Trophoblast cell (in vitro differentiated cells and primary cell): ENCODE measurements around the gene TROAP.

Experiments
- DNase-seq, 2 donors: peaks; one replicate each; pipeline ENCODE4 v3.0.0-alpha.2; 2016
- H2AFZ ChIP-seq: 2 replicates; pipeline ENCODE4 v1.6.1; 2013; ENCODE audit warnings: low read length, moderate library complexity, mild to moderate bottlenecking; ENCODE audit not compliant: insufficient read depth, poor library complexity
- H2AK5ac ChIP-seq: 2 replicates; pipeline ENCODE4 v1.6.1; 2013; ENCODE audit warnings: mild to moderate bottlenecking, low read length
- H2BK120ac ChIP-seq: 2 replicates; pipeline ENCODE4 v1.6.1; 2013; ENCODE audit warnings: low read length, mild to moderate bottlenecking, moderate library complexity; ENCODE audit not compliant: insufficient read depth, poor library complexity
- H2BK12ac ChIP-seq: 2 replicates; pipeline ENCODE4 v1.6.1; 2013; ENCODE audit warnings: mild to moderate bottlenecking, low read length, moderate library complexity
- H2BK5ac ChIP-seq: 2 replicates; pipeline ENCODE4 v1.6.1; 2013; ENCODE audit warnings: low read length, low read depth, moderate library complexity, mild to moderate bottlenecking; ENCODE audit not compliant: poor library complexity
- H3K14ac ChIP-seq: 2 replicates; pipeline ENCODE4 v1.6.1; 2013; ENCODE audit warnings: mild to moderate bottlenecking, low read length
- H3K18ac ChIP-seq: 2 replicates; pipeline ENCODE4 v1.6.1; 2013; ENCODE audit warnings: mild to moderate bottlenecking, low read length
- H3K23ac ChIP-seq: 2 replicates; pipeline ENCODE4 v1.6.1; 2013; ENCODE audit warnings: low read length
- H3K27ac ChIP-seq: 2 replicates; pipeline ENCODE4 v1.5.1; 2013; ENCODE audit warnings: low read depth, mild to moderate bottlenecking, inconsistent platforms, low read length, moderate library complexity
- H3K27me3 ChIP-seq: 2 replicates; pipeline ENCODE4 v1.6.1; 2013; ENCODE audit warnings: inconsistent platforms, mild to moderate bottlenecking, low read length, moderate library complexity; ENCODE audit not compliant: insufficient read depth
- H3K36me3 ChIP-seq, 2 experiments: 1 replicate in 1 of 2; 2 replicates in 1 of 2; pipeline ENCODE4 v1.6.1; 2013; ENCODE audit warnings: low read length in 2 of 2, mild to moderate bottlenecking in 2 of 2, moderate library complexity in 1 of 2; ENCODE audit not compliant: insufficient read depth in 2 of 2, control insufficient read depth in 1 of 2
- H3K4ac ChIP-seq: 2 replicates; pipeline ENCODE4 v1.6.1; 2013; ENCODE audit warnings: low read depth, mild to moderate bottlenecking, low read length, moderate library complexity
- H3K4me1 ChIP-seq, 2 experiments: 1 replicate in 1 of 2; 2 replicates in 1 of 2; pipeline ENCODE4 v1.6.1; 2013; ENCODE audit warnings: low read length in 2 of 2, mild to moderate bottlenecking in 2 of 2, moderate library complexity in 1 of 2; ENCODE audit not compliant: insufficient read depth in 2 of 2, control insufficient read depth in 1 of 2
- H3K4me2 ChIP-seq: 2 replicates; pipeline ENCODE4 v1.6.1; 2013; ENCODE audit warnings: inconsistent platforms, mild to moderate bottlenecking, low read length, moderate library complexity
- H3K4me3 ChIP-seq: 2 replicates; pipeline ENCODE4 v1.5.1; 2013; ENCODE audit warnings: mild to moderate bottlenecking, low read depth, low read length, inconsistent platforms
- H3K79me1 ChIP-seq: one replicate; pipeline ENCODE4 v1.6.1; 2013; ENCODE audit warnings: low read length
- H3K79me2 ChIP-seq: 2 replicates; pipeline ENCODE4 v1.6.1; 2013; ENCODE audit warnings: low read length, mild to moderate bottlenecking; ENCODE audit not compliant: control insufficient read depth, insufficient read depth, poor library complexity
- H3K9ac ChIP-seq: 2 replicates; pipeline ENCODE4 v1.6.1; 2013; ENCODE audit warnings: mild to moderate bottlenecking, low read length
- H3K9me3 ChIP-seq: 2 replicates; pipeline ENCODE4 v1.6.1; 2013; ENCODE audit warnings: low read depth, mild to moderate bottlenecking, control low read depth, inconsistent platforms, low read length; ENCODE audit not compliant: insufficient read depth
- H4K12ac ChIP-seq: 2 replicates; pipeline ENCODE4 v1.6.1; 2013; ENCODE audit warnings: low read depth, mild to moderate bottlenecking, low read length, moderate library complexity
- H4K8ac ChIP-seq: 2 replicates; pipeline ENCODE4 v1.6.1; 2013; ENCODE audit warnings: low read depth, mild to moderate bottlenecking, low read length, moderate library complexity
- H4K91ac ChIP-seq: one replicate; pipeline ENCODE4 v1.6.1; 2013; ENCODE audit warnings: low read depth, mild to moderate bottlenecking, low read length, moderate library complexity
- WGBS: extraction: QIAGEN DNeasy Blood & Tissue Kit; methylation state at CpG from one replicate; pipeline ENCODE4 v1.1.7; 2013; ENCODE audit warnings: missing lambda C conversion rate; ENCODE audit not compliant: insufficient read length, insufficient coverage; ENCODE audit errors: extremely low coverage; 5-methylcytosine and 5-hydroxymethylcytosine counted together

Gene TROAP

GRCh38 chr12:49355913-49356312, 32.9 kb downstream of the TROAP start:
- no peak overlapping the region for H4K91ac ChIP-seq
- no peaks in the 10 kb centered on the region for H3K79me2 ChIP-seq
- no peak overlapping the region for H3K9ac ChIP-seq
- H3K36me3 ChIP-seq, result no peaks in the 10 kb centered on the region
- no peak overlapping the region for H3K14ac ChIP-seq
- no peak overlapping the region for H4K12ac ChIP-seq
- no peak overlapping the region for H3K18ac ChIP-seq
- H3K9me3 ChIP-seq, result no peaks in the 10 kb centered on the region
- no peak overlapping the region for H2AFZ ChIP-seq
- no peaks in the 10 kb centered on the region for H3K79me1 ChIP-seq
- H2BK12ac ChIP-seq, result no peak overlapping the region
- no peak for DNase-seq
- WGBS, result no CpG with 5 or more reads among the region's 10 CpGs
- no peak overlapping the region for H4K8ac ChIP-seq
- H2AK5ac ChIP-seq, result no peak overlapping the region
- H3K27ac ChIP-seq, result no peak overlapping the region
- H3K4me1 ChIP-seq, result no peaks in the 10 kb centered on the region
- H3K4me2 ChIP-seq, result no peak overlapping the region
- H3K23ac ChIP-seq, result no peak overlapping the region
- no peak overlapping the region for H2BK5ac ChIP-seq
- no peak overlapping the region for H3K4me3 ChIP-seq
- H2BK120ac ChIP-seq, result no peak overlapping the region
- H3K27me3 ChIP-seq, result no peaks in the 10 kb centered on the region
- H3K4ac ChIP-seq, result no peak overlapping the region

GRCh38 chr12:49357103-49357678, 34.1 kb downstream of the TROAP start:
- no peaks in the 10 kb centered on the region for H3K27me3 ChIP-seq
- H2AFZ ChIP-seq, result no peak overlapping the region
- H4K8ac ChIP-seq, result no peak overlapping the region
- no peak overlapping the region for H4K91ac ChIP-seq
- H3K36me3 ChIP-seq, result no peaks in the 10 kb centered on the region
- H3K4ac ChIP-seq, result no peak overlapping the region
- no peak overlapping the region for H3K23ac ChIP-seq
- H2AK5ac ChIP-seq, result no peak overlapping the region
- no peak overlapping the region for H2BK5ac ChIP-seq
- no peak overlapping the region for H4K12ac ChIP-seq
- no peak overlapping the region for H3K27ac ChIP-seq
- H3K79me2 ChIP-seq, result no peaks in the 10 kb centered on the region
- no peak overlapping the region for H2BK12ac ChIP-seq
- no peak overlapping the region for H3K4me2 ChIP-seq
- no CpG with 5 or more reads among the region's 3 CpGs for WGBS
- no peaks in the 10 kb centered on the region for H3K79me1 ChIP-seq
- H3K9ac ChIP-seq, result no peak overlapping the region
- H3K18ac ChIP-seq, result no peak overlapping the region
- no peak overlapping the region for H2BK120ac ChIP-seq
- DNase-seq, result peak in 1 of 2 donors; percentile 73
- no peaks in the 10 kb centered on the region for H3K9me3 ChIP-seq
- no peaks in the 10 kb centered on the region for H3K4me1 ChIP-seq
- H3K4me3 ChIP-seq, result no peak overlapping the region
- no peak overlapping the region for H3K14ac ChIP-seq

GRCh38 chr12:49358483-49359141, 35.6 kb downstream of the TROAP start:
- peak in 1 of 2 donors; percentile 77 for DNase-seq
- H2BK120ac ChIP-seq, result no peak overlapping the region
- H2BK5ac ChIP-seq, result no peak overlapping the region
- H4K12ac ChIP-seq, result no peak overlapping the region
- no peaks in the 10 kb centered on the region for H3K9me3 ChIP-seq
- no peaks in the 10 kb centered on the region for H3K4me1 ChIP-seq
- no peaks in the 10 kb centered on the region for H3K79me2 ChIP-seq
- no peak overlapping the region for H3K9ac ChIP-seq
- H4K91ac ChIP-seq, result no peak overlapping the region
- no peak overlapping the region for H3K4me3 ChIP-seq
- H4K8ac ChIP-seq, result no peak overlapping the region
- WGBS, result no CpG with 5 or more reads among the region's 7 CpGs
- no peaks in the 10 kb centered on the region for H3K36me3 ChIP-seq
- no peak overlapping the region for H3K27ac ChIP-seq
- H3K4ac ChIP-seq, result no peak overlapping the region
- H3K14ac ChIP-seq, result no peak overlapping the region
- no peak overlapping the region for H2AFZ ChIP-seq
- H3K27me3 ChIP-seq, result no peaks in the 10 kb centered on the region
- H2AK5ac ChIP-seq, result no peak overlapping the region
- no peak overlapping the region for H2BK12ac ChIP-seq
- no peak overlapping the region for H3K18ac ChIP-seq
- no peak overlapping the region for H3K23ac ChIP-seq
- H3K79me1 ChIP-seq, result no peaks in the 10 kb centered on the region
- no peak overlapping the region for H3K4me2 ChIP-seq

- Histone ChIP-seq H3K23ac (no peak overlapping the region), H3K14ac (no peak overlapping the region), H2AFZ (no peak overlapping the region), H2BK120ac (no peak overlapping the region), H3K9me3 (no peaks in the 10 kb centered on the region), H3K79me1 (no peaks in the 10 kb centered on the region), H3K36me3 (no peaks in the 10 kb centered on the region), H3K27me3 (no peaks in the 10 kb centered on the region), H3K9ac (no peak overlapping the region), H3K4me3 (no peak overlapping the region), H2AK5ac (no peak overlapping the region), H3K4me1 (no peaks in the 10 kb centered on the region), H2BK5ac (no peak overlapping the region), H3K18ac (no peak overlapping the region), H3K4me2 (no peak overlapping the region), H3K4ac (no peak overlapping the region), H4K91ac (no peak overlapping the region), H4K12ac (no peak overlapping the region), H3K27ac (no peak overlapping the region), H4K8ac (no peak overlapping the region), H3K79me2 (no peaks in the 10 kb centered on the region), H2BK12ac (no peak overlapping the region)
- no peak for DNase-seq
- no CpG with 5 or more reads among the region's 7 CpGs for WGBS
Measured at GRCh38 chr12:49359671-49360070, 36.6 kb downstream of the TROAP start.
